K562 (cell line): ENCODE results near the gene TBC1D17. TPM values are rescaled to one million over a fixed set of nuclear protein-coding genes. Genes with fewer than 3 reads are reported as not detected.
A peak's percentile ranks its signal among the peaks of the same experiment; 100 is the strongest.

Experiments
- AFF1 ChIP-seq, 2 experiments: fragments of 450-650 bp; IDR thresholded peaks; 2 replicates each; pipeline ENCODE4 v1.6.1; 2018; ENCODE audit warnings: mild to moderate bottlenecking in 2 of 2, low read depth in 1 of 2; ENCODE audit not compliant: partially characterized antibody in 2 of 2
- CC2D1A ChIP-seq: fragments of 450-650 bp; IDR thresholded peaks from 2 replicates; pipeline ENCODE4 v1.6.1; 2017; ENCODE audit warnings: mild to moderate bottlenecking
- CCAR2 ChIP-seq: fragments of 200-400 bp; formaldehyde crosslinking; IDR thresholded peaks from 2 replicates; pipeline ENCODE4 v1.6.1; 2017; ENCODE audit warnings: mild to moderate bottlenecking, low read depth, low read length
- DPF2 ChIP-seq: fragments of 450-650 bp; IDR thresholded peaks from 2 replicates; pipeline ENCODE4 v1.6.1; 2016
- ELK3 ChIP-seq: fragments of 450-650 bp; formaldehyde crosslinking; IDR thresholded peaks from 2 replicates; pipeline ENCODE4 v1.4.0; 2020; ENCODE audit warnings: mild to moderate bottlenecking
- MAFF ChIP-seq: IDR thresholded peaks from 2 replicates; pipeline ENCODE4 v1.6.1; 2012; ENCODE audit warnings: low read length, improper control_type of control experiment
- MYNN ChIP-seq, 2 experiments: sonication (generic); formaldehyde crosslinking in 1 of 2; IDR thresholded peaks; 2 replicates each; pipeline versions ENCODE4 v1.5.0 to v1.6.1; 2016 to 2020; ENCODE audit warnings: antibody characterized with exemption in 1 of 2, missing genetic modification reagents in 1 of 2
- PRDM10 ChIP-seq: fragments of 450-650 bp; IDR thresholded peaks from 2 replicates; pipeline ENCODE4 v1.6.1; 2018; ENCODE audit not compliant: partially characterized antibody
- ZNF518B ChIP-seq: fragments of 250-450 bp; sonication (Bioruptor Pico); IDR thresholded peaks from 2 replicates; pipeline ENCODE4 v1.5.0; 2021; ENCODE audit warnings: mild to moderate bottlenecking, moderate library complexity
- ZNF655 ChIP-seq: fragments of 250-450 bp; sonication (Bioruptor Pico); IDR thresholded peaks from 2 replicates; pipeline ENCODE4 v1.5.0; 2021
- polyA plus RNA-seq, 8 experiments: library from polyadenylated mRNA; depleted of rRNA in 4 of 8; stranded (reverse) in 5 of 8; unstranded in 3 of 8; fragments of >200 nt; fragmentation: Nextera tagmentation in 2 of 8; fragmentation: Illumina TruSeq in 1 of 8; extraction: Ambion mirVana in 2 of 8; extraction: Trizol in 1 of 8; gene quantifications; 2 replicates each; pipeline versions ENCODE4 v1.2.1 to v1.2.3, GENCODE V29; 2011 to 2014; ENCODE audit warnings: inconsistent platforms in 1 of 8, missing spikeins in 1 of 8
- total RNA-seq, 7 experiments: library from RNA; depleted of rRNA in 6 of 7; stranded (reverse); fragments of >200 nt in 6 of 7; fragmentation: Illumina TruSeq in 2 of 7; extraction: Trizol in 2 of 7; gene quantifications; 2 replicates each; pipeline versions ENCODE4 v1.2.1 to v1.2.3, GENCODE V29; 2011 to 2021; ENCODE audit warnings: low replicate concordance in 1 of 7

TBC1D17 gene
- total and polyA plus RNA-seq, 9 of the 15 experiments (the other 6 are each of a cell fraction or from before 2014, with no cell fraction given), result 0.42 to 16.0 (median 3.8) TPM

DNA sequence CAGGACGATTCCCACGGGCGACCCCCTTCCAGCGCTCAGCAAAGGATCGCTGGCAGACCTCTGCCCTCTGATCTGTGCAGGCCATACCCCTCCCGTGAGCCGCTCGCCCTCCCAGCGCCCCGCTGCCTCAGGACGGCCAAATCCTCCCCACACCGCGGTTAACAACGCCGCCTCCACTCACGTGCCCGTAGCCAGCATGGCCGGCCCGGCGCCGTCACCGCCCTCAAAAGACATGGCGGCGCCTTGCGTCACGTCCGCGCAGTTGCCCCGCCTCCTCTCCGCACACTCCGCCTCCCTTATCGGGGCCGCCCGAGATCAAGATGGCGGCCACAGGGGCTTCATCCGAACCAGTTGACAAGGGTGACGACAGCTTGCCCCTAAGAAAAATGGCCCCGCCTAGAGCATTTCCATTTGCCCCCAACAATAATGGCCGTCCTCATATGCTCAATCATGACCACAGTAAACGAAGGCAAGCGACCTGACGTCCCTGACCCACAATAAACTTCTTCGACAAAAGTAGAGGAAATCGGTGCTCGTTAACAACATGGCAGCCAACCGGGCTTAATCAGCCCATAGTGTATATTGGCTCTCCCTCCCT is 981 bp upstream of the TBC1D17 start (continued):
- TF ChIP-seq PRDM10 (no peak), DPF2 (0 out of 2 replicates have a peak, but pooled peaks have one; percentile 48), ELK3 (CRISPR knock-in tag) (0 out of 2 replicates have a peak, but pooled peaks have one; percentile 17), CCAR2 (no peak), MYNN (IDR thresholded peaks at IDR 0.05) (0 out of 2 replicates have a peak, but pooled peaks have one; percentile 33), MYNN (CRISPR knock-in tag; IDR thresholded peaks at IDR 0.05) (no peak), ZNF518B (no peak), AFF1 (IDR thresholded peaks at IDR 0.05; ENCODE audit: low read depth in 1 of 2, partially characterized antibody in 2 of 2) (peak; percentile 32 to 57), CC2D1A (no peak), ZNF655 (CRISPR knock-in tag) (no peak), MAFF (peak; percentile 3; the same call in 1 of the 2 replicates)
